ENCODE results near the gene GOLGA6L9.
"Not testable (repeated sequence)": the region's sequence is repeated elsewhere in the genome, so short reads cannot be mapped to it uniquely, and the experiment has no call there.

GOLGA6L9 gene, protein sequence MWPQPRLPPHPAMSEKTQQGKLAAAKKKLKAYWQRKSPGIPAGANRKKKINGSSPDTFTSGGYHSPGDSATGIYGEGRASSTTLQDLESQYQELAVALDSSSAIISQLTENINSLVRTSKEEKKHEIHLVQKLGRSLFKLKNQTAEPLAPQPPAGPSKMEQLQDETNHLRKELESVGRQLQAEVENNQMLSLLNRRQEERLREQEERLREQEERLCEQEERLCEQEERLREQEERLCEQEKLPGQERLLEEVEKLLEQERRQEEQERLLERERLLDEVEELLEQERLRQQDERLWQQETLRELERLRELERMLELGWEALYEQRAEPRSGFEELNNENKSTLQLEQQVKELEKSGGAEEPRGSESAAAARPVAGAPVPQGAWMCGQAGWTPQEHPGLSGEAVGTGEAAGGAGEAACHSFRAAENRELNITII

DNA sequence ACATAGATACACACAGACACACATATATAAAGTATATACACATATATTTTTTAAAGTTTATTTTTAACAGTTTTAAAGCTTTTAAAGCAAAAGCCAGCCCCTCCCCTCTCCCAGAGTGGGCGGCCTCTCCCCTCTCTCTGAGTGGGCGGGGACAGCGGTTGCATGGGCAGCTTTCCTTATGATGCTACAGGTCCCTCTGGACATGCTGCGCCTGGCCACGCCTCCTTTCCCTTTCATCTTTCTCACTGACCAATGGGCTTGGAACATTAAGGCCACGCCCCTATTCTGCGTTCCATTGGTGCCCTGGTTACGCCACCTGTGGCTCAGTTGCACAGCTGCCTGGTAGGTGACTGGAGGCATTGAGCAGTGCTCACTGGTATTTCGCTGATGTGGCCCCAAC is at the start of gene GOLGA6L9:
Gene GOLGA6L9 (plus strand): TSS at position 124 of the 400 bp plus-strand sequence. CDS start 264 bp downstream, at position 388.
- not testable (repeated sequence) for DNase-seq (ENCODE audit: insufficient read length, low spot score); FAIRE-seq

DNA sequence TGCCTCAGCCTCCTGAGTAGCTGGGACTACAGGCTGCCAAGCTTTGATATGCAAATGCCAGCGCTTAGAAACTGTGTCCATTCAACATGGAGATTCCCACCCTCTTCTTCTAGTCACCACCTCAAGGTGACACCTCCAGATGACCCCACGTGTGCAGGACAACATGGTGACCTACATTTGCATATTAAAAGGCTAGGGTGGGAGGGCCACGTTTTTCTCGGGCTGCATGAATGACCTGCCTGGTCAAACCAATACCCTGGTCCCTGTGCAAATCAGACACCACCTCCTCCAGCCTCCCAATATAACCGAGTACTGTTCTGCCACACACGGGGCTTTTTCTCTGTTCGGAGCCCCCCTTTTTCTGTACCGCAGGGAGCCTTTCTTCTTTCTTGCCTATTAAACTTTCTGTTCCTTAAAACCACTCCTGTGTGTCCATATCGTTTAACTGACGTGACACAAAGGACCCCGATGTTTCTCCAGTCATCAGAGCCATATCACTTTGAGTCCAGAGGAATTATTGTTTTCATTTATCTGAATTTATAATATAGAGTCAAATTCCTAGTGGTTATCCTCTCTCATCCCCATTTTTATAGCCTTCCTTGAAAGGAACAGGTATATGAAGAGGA is 48.2 kb upstream of the GOLGA6L9 start:
- not testable (repeated sequence) for DNase-seq (ENCODE audit: insufficient read length, low spot score); FAIRE-seq

DNA sequence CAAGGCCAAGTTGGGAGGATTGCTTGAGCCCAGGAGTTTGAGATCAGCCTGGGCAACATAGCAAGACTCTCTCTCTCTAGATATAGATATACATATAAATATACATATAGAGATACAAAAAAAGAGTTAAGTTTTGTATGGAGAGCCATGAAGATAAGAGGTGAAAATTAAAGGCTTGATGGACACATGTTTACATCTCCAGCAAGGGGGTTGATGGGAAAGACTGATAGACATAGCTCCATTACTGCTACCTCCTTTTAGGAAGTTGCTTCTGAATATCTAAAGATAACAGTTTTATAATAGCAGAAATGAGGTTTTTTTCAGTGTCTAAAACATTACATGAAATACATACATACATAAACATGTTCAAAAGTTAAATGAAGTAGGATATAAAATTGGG is 42.4 kb upstream of the GOLGA6L9 start:
- not testable (repeated sequence) for DNase-seq (ENCODE audit: insufficient read length, low spot score); FAIRE-seq

DNA sequence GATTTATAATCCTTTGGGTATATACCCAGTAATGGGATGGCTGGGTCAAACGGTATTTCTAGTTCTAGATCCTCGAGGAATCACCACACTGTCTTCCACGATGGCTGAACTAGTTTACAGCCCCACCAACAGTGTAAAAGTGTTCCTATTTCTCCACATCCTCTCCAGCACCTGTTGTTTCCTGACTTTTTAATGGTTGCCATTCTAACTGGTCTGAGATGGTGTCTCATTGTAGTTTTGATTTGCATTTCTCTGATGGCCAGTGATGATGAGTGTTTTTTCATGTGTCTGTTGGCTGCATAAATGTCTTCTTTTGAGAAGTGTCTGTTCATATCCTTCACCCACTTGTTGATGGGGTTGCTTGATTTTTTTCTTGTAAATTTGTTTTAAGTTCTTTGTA is 39.5 kb upstream of the GOLGA6L9 start:
- not testable (repeated sequence) for DNase-seq (ENCODE audit: insufficient read length, low spot score); FAIRE-seq

DNA sequence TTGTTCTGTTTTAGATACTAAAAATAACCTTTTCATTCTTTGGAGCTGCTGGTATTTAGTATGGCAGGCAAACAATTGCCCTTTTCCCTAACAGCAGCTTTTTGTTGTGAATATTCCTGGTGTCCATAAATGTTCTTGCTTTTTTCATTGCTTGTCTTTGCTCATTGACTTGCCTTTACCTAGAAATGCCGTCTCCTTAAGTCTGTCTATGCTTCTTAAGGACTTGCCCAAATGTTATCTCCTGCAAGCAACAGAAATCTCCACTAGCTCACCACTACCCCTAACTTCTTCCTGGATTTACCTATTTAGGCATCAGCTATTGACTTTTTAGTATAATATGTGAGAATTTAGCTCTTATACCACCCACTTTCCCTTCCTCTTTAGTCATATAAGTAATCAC is 37.5 kb upstream of the GOLGA6L9 start:
- DNase-seq (ENCODE audit: insufficient read length, low spot score); FAIRE-seq: not testable (repeated sequence)

DNA sequence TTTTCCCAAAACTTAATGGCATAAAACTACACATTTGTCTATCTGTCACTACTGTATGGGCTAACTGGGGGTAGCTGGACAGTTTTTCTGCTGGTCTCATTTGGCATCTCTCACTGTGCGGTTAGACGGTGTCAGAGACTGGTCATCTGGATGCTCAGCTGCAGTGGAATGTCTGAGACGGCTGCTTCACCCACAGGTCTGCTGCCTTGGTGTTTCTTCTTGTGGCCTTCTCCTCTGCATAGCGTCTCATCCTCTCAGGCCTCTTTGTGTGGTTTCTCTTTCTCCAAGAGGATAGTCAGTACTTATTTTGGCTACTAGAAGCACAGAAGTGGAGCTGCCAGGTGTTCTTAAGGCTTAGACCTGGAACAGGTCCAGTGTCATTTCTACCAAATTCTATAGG is 35.9 kb upstream of the GOLGA6L9 start:
- no peak for FAIRE-seq
- no peak for DNase-seq (ENCODE audit: insufficient read length, low spot score)

DNA sequence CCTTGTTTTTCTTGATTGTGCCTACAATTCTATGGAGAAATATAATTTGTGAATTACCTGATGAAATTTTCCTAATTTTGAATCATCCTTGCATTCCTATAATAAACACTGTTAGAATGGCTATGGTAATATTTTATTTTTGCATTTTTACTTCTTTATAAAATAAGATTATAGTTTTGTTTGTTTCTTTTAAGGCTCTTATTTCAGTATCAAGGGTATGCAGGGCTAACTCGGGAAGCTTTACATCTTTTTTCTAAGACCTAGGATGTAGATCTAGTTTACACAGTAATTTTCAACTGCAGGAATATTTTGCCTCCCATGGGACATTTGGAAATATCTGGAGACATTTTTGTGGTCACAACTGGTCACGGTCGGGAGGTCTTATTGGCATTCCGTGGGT is 33.8 kb upstream of the GOLGA6L9 start:
- not testable (repeated sequence) for FAIRE-seq; DNase-seq (ENCODE audit: insufficient read length, low spot score)

DNA sequence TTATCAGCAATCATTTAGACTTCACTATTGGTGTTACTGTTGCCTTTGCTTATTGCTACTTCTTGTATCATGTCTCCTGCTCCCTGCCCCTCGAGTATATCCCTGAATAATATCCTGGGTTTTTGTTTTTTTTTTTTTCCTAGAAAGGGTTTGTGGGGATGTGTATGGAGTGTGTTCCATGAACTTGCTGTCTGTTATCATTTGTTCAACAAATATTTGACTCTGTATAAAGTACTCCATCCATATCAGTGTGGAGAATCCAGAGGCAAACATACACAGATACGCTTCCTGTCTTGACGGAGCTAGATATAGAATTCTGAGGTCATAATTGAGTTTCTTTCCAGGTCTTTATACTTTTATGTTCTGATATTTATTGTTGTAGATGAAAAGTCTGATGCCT is 31.8 kb upstream of the GOLGA6L9 start:
- no peak for FAIRE-seq
- DNase-seq (ENCODE audit: insufficient read length, low spot score): no peak

DNA sequence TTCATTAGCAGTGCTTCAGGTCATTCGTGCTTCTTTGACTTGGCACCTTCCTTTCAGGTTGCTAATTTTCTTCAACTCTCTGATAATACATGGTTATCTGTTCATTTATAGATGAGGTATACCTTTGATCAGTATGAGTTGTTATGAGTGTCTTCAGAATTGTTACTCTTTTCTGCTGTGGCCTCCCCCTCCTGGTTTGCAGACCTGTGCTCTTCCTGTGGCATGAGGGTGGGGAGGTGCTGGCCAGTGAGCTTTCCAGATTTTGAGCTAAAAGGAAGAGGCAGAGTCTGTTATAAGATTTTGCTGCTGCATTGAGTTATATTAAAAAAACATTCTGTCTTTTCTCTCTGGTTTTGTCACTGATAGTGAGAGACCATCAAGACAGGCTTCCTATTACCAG is 30.8 kb upstream of the GOLGA6L9 start:
- FAIRE-seq (no peak), DNase-seq (ENCODE audit: insufficient read length, low spot score) (no peak)

DNA sequence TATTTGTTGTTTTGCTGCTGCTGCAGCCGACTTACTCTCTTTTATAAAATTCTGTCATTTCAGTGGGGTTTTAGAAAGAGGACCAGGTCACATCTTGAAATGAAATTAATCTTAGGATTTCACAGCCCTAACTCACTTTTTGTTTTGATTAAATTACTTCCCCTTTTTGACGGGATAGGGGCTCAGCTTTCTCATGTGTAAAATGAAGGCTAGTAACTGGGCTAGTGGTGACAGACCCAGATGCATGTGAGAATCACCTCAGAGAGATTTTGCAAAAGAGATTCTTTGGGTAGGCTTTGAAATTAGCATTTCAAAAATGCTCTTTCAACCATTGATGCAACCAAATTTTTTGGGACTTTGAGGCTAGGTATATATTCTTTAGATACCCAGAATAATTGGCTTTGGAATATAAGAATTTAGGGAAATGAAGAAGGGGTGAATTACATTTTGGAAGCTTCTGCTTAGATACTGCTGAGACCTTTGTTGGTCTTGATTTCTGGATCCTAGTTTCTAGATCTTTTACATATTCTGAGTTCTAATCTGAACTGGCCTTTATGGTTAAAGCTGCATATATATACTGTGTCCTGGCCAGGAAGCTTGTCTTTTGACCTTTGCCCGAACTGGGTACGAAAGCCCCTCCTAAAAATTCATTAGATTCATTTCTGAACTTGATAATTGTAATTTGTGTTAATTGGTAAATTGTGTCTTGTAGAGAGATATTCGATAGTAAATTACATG is 30.1 kb upstream of the GOLGA6L9 start:
- not testable (repeated sequence) for DNase-seq (ENCODE audit: insufficient read length, low spot score); FAIRE-seq

DNA sequence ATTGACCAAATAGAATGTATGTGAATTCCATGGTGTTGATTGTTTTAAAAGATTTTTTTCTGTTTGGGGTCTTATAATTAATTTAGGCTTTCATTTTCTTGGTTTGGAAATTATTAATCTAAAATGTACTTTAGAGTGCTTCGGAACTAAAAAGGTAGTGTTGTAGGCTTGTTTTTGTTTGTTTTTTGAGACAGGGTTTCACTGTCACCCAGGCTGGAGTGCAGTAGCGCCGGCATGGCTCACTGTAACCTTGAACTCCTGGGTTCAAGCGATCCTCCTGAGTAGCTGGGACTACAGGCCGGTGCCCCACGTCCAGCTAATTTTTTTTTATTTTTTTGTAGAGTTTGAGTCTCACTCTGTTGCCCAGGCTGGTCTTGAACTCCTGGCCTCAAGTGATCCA is 27.7 kb upstream of the GOLGA6L9 start:
- FAIRE-seq; DNase-seq (ENCODE audit: insufficient read length, low spot score): not testable (repeated sequence)

DNA sequence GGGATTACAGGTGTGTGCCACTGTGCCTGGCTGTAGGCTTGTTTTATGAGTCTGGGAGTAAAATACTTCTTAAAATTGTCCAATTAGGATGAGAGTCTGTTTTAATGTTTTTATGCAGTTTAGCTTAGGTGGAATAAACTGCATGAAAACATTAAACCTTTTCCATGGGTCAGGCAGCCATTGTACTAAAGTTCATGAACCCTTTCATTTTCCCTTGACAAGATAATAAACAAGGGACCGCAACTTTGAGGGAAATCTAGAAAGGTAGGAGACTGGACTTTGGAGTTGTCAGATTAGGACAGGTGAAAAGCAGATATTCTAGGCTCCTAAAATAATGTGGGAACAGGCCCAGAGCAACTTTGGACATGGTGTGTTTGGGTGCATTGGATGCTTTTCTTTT is 27.3 kb upstream of the GOLGA6L9 start:
- FAIRE-seq; DNase-seq (ENCODE audit: insufficient read length, low spot score): not testable (repeated sequence)

DNA sequence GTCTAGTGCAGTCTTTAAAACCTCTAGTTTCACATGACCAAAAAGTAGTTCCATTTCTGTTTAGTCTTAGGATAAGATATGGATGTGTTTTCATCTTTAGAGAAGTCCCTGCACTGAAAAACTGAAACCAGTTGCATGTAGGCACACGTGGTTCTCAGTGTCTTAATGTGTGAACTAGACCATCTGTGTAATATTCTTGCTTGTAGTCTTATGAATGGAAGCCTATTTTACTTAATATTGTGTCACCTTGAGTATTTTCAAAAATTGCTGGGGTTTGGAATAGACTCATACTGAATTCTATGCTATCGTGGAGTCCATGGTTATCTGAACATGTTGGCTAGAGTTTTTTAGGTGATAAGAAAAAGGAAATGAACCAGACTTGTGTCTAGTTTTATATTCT is 23.4 kb upstream of the GOLGA6L9 start:
- DNase-seq (ENCODE audit: insufficient read length, low spot score); FAIRE-seq: not testable (repeated sequence)

DNA sequence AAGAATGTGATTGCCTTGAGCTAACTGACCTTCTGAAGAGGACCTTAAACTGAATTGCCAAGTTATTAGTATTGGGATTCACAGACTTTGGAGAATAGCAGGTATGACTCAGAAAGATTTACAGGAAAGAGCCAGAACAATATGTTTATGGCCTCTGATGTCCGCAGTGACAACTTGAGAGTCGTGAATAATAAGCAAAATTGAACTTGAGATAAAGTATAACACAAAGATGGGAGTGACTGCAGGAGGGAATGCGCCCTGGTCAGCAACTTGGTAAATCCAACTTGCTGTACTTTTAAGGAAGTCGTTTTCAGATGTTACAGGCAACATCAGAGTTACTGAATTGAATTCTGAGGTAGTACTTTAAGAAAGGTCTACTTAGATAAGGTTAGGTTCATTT is 19.3 kb upstream of the GOLGA6L9 start:
- DNase-seq (ENCODE audit: insufficient read length, low spot score); FAIRE-seq: not testable (repeated sequence)

DNA sequence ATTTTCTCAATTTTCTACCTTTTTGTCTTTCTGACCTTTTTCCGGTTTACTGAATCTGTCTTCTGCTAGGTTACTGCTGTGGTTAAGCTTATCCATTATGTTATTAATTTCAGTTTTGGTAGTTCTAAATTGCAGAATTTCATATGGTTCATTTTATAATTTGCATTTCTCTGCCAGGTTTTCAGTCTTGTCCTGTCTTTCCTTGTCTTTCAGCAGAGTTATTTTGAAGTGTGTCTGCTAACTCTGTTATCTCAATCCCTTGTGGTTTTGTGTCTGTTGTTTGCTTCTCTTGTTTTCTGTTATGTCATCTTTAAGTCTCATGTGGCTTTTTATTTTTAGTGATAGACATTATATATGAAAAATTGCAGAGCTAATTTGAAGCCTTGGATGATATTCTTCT is 18.0 kb upstream of the GOLGA6L9 start:
- not testable (repeated sequence) for DNase-seq (ENCODE audit: insufficient read length, low spot score); FAIRE-seq

DNA sequence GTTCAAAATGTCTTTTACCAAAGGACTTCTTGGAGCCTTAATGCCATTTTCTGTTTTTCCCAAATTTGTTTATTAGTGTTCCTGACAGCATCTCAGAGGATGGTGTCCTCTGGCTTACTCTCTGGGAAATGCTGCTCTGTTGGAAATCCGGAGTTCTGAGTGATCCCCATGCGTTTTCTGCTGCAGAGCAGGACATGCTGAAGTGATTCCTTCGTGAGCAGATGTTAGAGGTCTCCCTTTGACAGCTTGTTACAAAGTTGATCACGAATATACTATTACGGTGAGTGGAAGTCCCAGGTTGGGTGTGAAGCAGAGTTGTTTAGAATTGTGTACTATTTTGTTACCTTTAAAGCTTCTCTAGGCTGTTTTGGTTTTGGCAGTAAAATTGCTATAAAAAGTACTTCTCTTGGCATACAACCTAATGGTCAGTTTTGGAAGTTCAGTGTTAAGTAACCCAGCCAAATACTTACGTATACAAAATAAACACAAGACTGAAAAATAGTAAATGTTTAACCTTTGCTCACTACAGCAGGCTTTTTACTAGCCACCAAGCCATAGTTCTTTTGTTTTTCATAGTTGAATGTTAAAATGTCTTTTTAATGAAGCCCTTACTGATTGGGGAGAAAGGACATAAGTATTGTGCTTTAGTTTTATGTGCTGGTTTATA is 15.0 kb upstream of the GOLGA6L9 start:
- not testable (repeated sequence) for DNase-seq (ENCODE audit: insufficient read length, low spot score); FAIRE-seq

DNA sequence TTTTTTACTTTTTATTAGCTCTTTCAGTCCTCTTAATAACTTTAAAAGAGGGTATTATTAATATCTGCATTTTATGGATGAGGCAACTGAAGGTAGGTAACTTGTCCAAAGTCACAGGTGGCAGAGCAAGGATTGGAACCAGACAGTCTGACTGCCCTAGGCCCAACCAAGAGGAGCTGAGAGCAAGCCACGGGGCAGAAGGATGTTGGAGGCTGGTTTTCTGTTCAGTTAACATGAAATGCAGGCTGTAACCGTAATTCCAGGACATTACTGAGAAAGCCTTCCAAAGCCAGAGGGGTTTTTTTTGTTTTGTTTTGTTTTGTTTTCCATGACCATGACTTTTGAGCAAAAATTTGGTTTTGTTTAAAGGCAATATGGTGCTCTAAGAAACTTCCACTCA is 9.1 kb upstream of the GOLGA6L9 start:
- not testable (repeated sequence) for DNase-seq (ENCODE audit: insufficient read length, low spot score); FAIRE-seq

DNA sequence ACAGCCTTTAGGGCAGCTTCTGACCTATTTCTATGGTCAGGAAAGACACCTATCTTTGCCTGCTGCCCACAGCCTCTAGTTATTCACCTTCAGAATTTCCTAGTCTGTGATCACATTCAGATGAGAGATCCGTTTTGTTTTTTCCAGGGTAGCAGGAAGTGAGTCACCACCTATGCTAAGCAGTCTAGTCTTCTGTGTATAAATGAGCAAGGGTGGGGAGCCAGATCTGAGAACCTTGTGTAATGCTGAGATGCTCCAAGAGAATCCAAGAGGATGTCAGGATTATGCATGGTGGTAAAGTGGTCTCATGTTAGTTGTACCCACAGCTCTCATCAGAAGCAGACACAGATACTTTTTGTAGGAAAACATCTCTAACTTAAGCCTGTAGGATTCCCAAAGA is 8.7 kb upstream of the GOLGA6L9 start:
- not testable (repeated sequence) for DNase-seq (ENCODE audit: insufficient read length, low spot score); FAIRE-seq

DNA sequence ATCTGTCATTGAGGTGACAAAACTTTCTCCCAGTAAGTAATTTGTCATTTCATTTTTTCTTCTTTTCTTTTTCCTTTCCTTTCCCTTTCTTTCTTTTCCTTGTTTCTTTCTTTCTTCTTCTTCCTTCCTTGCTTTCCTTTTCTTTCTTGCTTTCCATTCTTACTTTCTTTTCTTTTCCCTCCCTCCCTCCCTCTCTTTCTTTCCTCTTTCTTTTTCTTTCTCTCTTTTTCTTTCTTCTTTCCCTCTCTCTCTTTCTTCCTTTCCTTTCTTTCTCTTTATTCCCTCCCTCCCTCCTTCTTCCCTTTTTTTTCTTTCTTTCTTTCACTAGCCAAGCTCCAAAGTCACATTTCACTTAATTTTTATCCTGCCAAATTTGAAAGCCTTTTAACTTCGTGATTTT is 2.5 kb upstream of the GOLGA6L9 start:
- not testable (repeated sequence) for DNase-seq (ENCODE audit: insufficient read length, low spot score); FAIRE-seq

DNA sequence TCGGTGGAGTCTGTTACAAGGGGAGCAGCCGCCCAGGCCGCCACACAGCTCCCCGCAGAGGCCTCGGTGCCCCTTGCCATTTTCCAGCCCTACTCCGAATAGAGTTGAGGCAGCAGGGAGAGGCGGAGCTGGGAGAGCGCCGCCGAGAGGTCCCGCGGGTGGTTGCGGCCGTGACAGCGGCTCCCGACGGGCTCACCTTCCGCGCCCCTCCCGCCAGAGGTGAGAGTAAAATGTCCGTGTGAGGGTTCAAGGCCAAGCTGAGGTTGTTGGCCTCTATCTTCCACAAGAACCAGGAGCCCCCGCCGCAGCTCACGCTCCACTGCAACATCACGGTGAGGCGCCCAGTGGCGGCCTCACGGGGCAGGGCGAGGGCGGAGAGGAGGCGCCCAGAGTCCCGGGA is 15.8 kb downstream of the GOLGA6L9 start:
- not testable (repeated sequence) for DNase-seq (ENCODE audit: insufficient read length, low spot score); FAIRE-seq
